Stimulated activated CD4-positive, alpha-beta T cell treated with anti-CD3 and anti-CD28 coated beads, Interleukin-15, amount 100 ng/mL, for 1 hour (primary cell): ENCODE measurements around the gene FYB1.
"Not testable (repeated sequence)": the region's sequence is repeated elsewhere in the genome, so short reads cannot be mapped to it uniquely, and the experiment has no call there.

Experiments
- DNase-seq, 2 donors: peaks; one replicate each; pipeline ENCODE4 v3.0.0-alpha.2; 2020; ENCODE audit warnings: low read depth in 1 of 2, low spot score in 1 of 2

The FYB1 gene, protein sequence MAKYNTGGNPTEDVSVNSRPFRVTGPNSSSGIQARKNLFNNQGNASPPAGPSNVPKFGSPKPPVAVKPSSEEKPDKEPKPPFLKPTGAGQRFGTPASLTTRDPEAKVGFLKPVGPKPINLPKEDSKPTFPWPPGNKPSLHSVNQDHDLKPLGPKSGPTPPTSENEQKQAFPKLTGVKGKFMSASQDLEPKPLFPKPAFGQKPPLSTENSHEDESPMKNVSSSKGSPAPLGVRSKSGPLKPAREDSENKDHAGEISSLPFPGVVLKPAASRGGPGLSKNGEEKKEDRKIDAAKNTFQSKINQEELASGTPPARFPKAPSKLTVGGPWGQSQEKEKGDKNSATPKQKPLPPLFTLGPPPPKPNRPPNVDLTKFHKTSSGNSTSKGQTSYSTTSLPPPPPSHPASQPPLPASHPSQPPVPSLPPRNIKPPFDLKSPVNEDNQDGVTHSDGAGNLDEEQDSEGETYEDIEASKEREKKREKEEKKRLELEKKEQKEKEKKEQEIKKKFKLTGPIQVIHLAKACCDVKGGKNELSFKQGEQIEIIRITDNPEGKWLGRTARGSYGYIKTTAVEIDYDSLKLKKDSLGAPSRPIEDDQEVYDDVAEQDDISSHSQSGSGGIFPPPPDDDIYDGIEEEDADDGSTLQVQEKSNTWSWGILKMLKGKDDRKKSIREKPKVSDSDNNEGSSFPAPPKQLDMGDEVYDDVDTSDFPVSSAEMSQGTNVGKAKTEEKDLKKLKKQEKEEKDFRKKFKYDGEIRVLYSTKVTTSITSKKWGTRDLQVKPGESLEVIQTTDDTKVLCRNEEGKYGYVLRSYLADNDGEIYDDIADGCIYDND

GRCh38 chr5:39219437-39219836 is at the start of gene FYB1:
FYB1 (minus strand) TSS chr5:39219563; CDS start chr5:39202960, 16,603 bp downstream.
- no peak for DNase-seq

DNA sequence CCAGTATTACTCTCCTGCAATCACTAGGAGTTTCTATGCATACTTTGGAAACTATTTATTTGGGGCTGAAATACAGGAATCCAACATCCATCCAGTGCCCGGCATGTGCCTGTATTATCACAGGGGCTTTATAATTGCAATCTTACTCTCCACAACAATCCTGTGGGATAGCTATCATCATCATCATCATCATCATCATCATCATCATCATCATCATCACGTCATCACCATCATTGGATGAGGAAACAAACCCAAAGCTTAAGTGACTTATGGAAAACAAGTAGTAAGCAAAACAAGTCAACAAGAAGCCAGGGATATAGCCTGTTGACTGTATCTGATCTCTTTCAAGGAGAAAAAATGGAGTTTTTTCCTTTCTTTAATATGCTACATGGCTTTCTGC is 47.8 kb upstream of the FYB1 start:
- no peak for DNase-seq

DNA sequence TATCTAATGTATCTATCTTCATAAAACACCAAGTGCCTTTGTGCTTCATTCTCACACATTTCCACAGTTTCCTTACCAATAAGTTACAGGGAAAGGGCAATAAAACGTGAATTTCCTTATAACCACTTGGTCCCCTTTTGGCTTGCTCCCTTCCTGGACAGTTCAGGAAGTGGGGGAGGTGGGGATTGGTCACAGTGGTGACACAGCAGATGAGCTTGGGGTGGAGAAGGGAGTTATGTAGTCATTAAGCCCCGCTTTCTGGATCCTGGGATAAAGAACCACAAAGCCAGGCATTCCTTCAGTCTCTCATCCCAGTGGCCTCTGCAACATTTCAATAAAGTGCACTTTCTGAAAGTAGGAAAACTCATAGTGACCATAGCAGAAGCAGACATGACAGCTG is 47.1 kb upstream of the FYB1 start:
- DNase-seq: no peak

DNA sequence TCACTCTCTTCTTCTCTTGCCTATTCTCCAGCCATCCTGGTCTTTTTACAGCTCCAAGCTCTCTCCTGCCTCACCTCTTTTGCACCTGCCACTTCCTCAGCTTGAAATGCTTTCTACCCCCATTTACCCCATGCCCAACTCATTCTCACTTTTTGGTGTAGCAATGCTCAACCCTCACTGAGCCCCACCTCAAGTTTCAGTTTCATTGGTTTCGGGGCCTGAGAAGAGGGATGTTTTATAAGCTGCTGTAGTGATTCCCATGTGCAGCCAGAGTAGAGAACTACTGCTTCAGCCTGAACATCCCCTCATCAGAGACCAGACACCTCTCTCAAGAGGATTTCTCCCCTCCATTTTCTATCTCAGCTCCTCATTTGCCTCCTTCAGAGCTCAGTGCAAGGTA is 45.2 kb upstream of the FYB1 start:
- DNase-seq: no peak

- DNase-seq: no peak
These were observed 43.6 kb upstream of the FYB1 start for GRCh38 chr5:39262981-39263380.

GRCh38 chr5:39260095-39260494 is 40.7 kb upstream of the FYB1 start:
- DNase-seq: no peak

DNA sequence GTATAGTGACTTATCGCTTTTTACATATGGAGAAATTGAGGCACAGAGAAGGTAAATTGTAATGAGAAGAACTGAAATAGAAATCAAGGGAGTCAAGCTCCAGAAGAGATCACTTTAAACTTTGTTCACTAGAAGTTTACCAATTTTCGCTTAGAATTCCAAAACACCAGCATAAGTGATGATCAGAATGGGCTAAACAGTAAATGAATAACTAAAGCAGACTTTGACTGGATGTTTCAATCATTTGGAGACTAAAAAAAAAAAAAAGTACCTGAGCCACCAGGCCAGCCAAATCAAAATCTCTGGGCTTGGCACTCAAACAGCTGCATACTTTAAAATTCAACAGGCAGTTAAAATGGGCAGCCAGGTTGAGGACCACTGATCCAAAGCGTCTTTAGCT is 38.2 kb upstream of the FYB1 start:
- DNase-seq: no peak

DNA sequence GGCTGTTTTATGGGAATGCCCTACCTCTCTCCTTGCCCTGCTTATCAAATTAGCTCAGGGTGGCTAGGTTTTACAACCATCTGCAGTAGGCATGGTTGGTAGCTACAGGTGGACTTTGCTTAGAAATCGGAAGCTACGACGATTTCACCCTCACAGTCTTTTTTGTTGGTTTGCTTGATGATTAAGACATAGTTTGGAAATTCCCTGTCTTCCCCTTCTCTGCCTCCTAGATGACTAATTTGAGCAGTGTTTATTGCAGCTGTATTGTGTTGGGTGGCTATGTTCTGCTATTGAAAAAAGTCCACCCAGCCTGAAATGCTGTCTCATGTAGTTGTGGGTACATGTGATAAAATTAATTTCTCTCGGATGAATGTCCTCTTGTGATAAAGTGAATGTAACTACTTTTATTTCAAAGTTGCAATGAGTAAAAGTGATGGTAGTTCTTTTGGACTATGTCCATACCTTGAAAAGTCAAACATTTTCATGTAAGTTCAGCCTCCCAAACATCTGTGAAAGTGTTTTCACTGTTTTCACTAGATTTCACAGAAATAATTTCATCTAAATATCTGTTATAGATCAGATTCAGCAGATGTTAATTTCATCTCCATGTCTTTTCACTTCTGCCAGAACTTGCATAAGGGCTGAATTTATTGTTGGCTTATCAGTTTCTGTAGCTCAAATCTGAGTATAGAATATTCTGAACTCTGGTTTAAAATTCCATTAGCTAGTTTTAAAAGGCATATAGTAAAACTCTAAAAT is 37.3 kb upstream of the FYB1 start:
- DNase-seq: no peak

DNA sequence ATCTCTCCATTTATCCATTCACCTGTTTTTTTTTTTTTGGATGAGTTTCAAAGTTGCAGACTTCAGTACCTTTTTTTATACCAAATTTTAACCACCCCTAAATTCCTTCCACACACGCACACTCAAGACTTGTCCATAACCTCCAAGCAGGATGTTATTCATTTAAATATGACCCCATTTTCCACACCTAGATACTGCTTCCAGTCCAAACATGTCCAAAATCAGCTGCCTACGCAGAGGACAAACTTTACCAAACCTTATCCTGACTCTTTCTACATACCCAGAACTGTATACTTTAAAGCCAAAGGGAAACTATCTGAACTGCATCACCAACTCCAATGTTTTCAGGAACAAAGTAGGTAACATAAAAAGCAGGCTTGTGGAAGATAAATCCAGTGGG is 36.0 kb upstream of the FYB1 start:
- DNase-seq: no peak

GRCh38 chr5:39254671-39255070 is 35.3 kb upstream of the FYB1 start:
- DNase-seq: no peak

GRCh38 chr5:39253196-39253595 is 33.8 kb upstream of the FYB1 start:
- no peak for DNase-seq

DNA sequence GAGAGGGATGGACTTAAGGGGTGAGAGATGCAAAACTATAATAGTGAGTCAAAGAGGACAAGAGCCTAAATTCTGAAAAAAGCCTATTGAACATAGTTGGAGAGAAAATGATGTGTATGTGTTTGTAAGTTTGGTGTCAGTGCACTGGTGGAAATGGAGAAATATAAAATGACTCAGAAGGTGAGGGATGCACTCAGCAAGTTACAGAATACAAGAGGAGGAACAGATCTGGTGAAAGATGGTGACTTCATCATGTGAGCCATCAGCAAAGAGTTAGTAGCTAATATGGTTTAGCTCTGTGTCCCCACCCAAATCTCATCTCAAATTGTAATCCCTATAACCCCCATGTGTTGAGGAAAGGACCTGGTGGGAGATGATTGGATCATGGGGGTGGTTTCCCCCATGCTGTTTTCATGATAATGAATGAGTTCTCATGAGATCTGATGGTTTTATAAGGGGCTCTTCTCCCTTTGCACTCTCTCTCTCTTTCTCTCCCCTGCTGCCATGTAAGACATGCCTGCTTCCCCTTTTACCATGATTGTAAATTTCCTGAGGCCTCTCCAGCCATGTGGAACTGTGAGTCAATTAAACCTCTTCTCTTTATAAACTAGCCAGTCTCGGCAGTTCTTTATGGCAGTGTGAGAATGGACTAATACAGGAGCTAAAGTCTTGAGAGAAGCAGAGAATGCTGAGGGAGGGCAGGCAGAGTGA is 30.4 kb upstream of the FYB1 start:
- no peak for DNase-seq

DNA sequence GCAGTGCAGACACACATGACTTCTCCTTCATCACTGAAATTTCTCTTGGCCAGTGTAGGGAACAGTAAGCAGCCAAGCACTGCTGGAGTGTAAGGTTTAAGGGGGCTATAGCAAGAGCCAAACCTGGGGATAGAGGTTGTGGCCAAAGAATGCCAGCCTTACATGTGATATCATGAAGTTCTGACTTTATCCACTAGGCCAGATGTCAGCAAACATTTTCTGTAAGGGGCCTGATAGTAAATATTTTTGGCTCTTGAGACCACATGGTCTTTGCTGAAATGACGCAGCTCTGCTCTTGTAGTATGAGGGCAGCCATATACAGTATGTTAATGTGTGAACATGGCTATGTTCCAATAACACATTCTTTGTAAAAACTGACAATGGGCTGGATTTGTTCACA is 29.7 kb upstream of the FYB1 start:
- DNase-seq: no peak

GRCh38 chr5:39240750-39241149 is 21.4 kb upstream of the FYB1 start:
- DNase-seq: no peak

DNA sequence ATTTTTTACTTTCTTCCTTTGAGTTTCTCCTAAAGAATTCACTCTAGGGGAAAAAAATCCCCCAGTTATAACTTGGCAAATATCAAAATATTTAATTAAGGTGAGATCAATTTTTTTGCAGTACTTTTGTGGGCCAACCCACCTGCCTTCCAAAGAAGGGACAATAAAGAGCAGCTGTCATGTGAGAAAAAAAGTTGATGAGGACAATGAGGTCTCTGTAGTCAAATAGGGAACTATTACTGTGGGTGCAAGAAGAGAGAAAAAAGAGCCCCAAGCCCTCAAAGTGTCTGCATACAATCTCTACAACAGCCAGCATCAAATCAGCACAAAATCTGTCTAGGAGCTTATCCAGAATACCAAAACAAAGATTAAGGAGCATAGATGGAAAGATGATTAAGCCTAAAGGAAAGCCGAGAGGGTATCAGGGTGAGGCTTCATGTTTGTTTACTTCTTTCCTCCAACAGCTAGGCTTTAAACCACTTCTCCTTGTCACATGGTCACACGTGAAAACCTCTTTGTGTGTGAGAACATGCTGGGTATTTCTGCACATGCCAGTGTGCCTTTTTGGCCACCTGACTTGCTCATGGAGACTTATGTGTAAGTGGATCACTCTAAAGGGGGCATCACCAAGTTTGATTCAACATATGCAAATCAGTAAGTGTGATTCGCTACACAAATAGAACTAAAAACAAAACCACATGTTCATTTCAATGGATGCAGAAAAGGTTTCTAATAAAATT is 19.2 kb upstream of the FYB1 start:
- no peak for DNase-seq

DNA sequence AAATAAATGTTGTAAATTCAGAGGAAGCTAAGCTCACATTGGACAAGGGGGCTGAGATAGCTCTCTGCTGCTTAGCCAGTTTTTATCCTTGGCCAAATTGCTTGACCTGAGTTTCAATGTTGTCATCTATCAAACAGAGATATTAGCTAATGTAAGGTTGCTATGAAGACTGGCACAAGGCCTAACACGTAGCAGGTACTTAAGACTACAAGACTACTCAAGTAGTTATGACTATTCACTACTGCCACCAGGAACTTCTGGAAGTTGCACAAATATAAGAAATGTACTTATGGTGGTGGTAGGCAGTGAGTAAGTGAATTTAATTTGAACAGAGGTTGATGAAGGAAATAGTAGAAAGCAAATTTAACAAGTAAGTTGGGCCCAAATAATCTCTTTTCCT is 17.4 kb upstream of the FYB1 start:
- no peak for DNase-seq

- no peak for DNase-seq
These were observed 16.3 kb upstream of the FYB1 start for GRCh38 chr5:39235648-39236047.

GRCh38 chr5:39234494-39234893 is 15.1 kb upstream of the FYB1 start:
- DNase-seq: not testable (repeated sequence)

GRCh38 chr5:39233783-39234182 is 14.4 kb upstream of the FYB1 start:
- DNase-seq: no peak
